NCI-H345 treated with DMSO at 0.1 percent for 48 hours (cell line): ENCODE measurements around the gene METAP1D.

Source experiments
- DNase-seq: peaks from one replicate; lab custom pipeline; 2025; ENCODE audit not compliant: unreplicated experiment; lab: John Stamatoyannopoulos, UW

The METAP1D gene

GRCh38 chr2:172079416-172079815 lies 79.7 kb downstream of the METAP1D start:
- no peak for DNase-seq

- no peak for DNase-seq
Observed at GRCh38 chr2:172079838-172080640, 80.3 kb downstream of the METAP1D start.

GRCh38 chr2:172080641-172081220 lies 81.0 kb downstream of the METAP1D start:
- DNase-seq, result no peak

GRCh38 chr2:172081221-172082022 lies 81.7 kb downstream of the METAP1D start:
- DNase-seq, result no peak

GRCh38 chr2:172082105-172082943 lies 82.6 kb downstream of the METAP1D start:
- DNase-seq, result no peak

DNA sequence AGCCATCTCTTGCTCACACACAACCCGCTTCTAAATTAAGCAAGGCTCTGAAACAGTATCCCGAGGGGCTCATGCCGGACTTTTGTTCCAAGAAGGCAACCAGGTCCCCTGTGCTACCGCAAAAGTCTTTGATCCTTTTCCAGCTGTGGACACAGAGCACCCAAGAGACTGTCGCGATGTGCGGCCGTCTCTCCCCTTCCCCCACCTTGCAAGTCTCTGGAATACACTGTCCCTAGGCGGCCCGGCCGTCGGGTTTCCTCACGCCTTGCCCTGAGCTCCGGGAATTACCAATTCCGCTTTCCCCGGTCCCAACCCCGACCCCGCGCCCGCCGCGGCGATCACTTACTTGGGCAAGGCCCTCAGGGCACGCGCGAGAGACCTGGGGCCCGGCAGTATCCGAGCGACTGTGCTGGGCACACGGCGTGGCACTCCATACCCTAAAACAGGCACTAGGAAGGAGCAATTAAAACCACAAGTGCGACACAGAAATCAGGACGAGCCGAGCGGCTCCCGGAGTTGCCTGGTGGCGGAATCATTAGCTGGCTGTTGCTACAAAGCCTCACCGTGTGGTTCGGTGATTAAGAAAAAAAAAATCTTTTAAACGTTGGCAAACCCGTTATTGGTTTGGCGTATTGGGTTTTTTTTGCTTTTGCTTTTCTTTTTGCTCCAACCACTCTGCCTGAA lies 83.3 kb downstream of the METAP1D start:
- DNase-seq, result no peak

DNA sequence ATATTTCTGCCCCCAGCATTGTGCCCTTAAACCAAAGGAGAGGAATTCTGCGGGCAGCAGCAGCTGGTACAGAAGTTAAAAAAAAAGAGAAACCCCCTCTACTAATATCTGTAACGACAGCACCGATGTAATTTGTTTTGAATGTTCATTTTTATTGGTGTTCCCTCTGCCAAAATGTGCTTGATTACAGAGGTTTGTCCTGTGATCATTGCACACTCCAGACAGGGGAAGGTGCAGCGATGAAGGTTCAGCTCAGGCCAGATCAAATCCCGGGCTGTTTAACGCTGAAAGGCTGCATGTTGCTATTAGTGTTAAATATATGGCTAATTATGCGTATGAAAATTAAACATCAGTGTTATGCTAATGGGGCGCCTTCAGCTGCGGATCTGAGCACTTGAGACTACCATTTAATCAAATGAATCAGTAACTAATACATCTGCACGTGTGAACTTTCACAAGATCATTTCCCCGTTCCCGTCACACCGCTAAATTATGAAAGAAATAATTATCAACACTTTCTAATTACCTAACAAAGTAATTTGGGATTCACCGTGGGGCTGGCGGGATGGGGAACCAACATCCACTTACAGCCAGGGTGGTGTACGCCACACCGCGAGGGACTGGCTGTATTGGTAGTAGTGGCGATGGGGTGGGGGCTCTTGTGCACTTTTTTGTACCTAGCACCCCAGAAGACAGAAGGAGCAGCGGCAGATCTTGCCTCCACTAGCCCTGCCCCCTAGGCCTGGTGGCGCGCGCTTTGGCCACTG lies 84.1 kb downstream of the METAP1D start:
- DNase-seq, result no peak

- no peak for DNase-seq
Observed at GRCh38 chr2:172084395-172084644, 84.6 kb downstream of the METAP1D start.

GRCh38 chr2:172084645-172085459 lies 85.1 kb downstream of the METAP1D start:
- DNase-seq, result peak; percentile 94

- DNase-seq, result no peak
Observed at GRCh38 chr2:172085460-172086159, 85.9 kb downstream of the METAP1D start, which contains the start of gene DLX1. Gene DLX1 (plus strand): TSS chr2:172085507. CDS start chr2:172085678, 171 bp downstream.

- DNase-seq, result peak; percentile 10
Observed at GRCh38 chr2:172086241-172087206, 86.8 kb downstream of the METAP1D start.

GRCh38 chr2:172087207-172087779 lies 87.5 kb downstream of the METAP1D start:
- DNase-seq, result no peak

- DNase-seq, result no peak
Observed at GRCh38 chr2:172087780-172088244, 88.1 kb downstream of the METAP1D start.

GRCh38 chr2:172088245-172089004 lies 88.7 kb downstream of the METAP1D start:
- no peak for DNase-seq

- DNase-seq, result no peak
Observed at GRCh38 chr2:172089005-172089504, 89.3 kb downstream of the METAP1D start.

DNA sequence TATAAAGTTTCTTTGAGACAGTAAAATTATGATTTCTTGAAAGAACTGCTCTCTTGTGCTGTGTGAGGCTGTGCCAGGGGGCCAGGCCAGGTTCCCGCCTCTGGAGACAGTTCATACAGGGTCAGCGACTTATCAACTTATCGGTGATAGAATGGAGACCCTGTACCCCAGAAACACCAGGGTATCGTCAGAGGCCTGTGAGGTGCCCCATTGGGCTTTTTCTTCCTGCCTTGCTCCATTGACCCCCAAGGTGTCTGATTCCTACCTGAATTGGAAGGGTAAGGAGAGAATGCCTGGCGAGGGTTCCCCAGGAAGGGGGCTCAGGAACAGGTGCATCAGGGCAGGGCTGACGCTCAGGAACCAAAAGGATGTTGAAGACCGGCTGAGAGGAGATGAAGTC lies 89.9 kb downstream of the METAP1D start:
- no peak for DNase-seq
